Type B pancreatic cell (in vitro differentiated cells): ENCODE data around the gene WDR5B. TPM values are rescaled to one million over a fixed set of nuclear protein-coding genes. Genes with fewer than 3 reads are reported as not detected.

ENCODE experiments used
- DNase-seq: peaks from one replicate; pipeline ENCODE4 v3.0.0; 2021; ENCODE audit warnings: mixed read lengths; ENCODE audit not compliant: unreplicated experiment; ENCODE audit errors: extremely low spot score
- H3K27ac Mint-ChIP-seq: 2 replicates; pipeline ENCODE4 v1.8.0; 2021; ENCODE audit warnings: mild to moderate bottlenecking, mixed read lengths
- H3K27me3 Mint-ChIP-seq: 2 replicates; pipeline ENCODE4 v1.8.0; 2021; ENCODE audit warnings: mixed read lengths
- H3K36me3 Mint-ChIP-seq: 2 replicates; pipeline ENCODE4 v1.8.0; 2021; ENCODE audit warnings: mixed read lengths
- H3K4me1 Mint-ChIP-seq: one replicate; pipeline ENCODE4 v1.8.0; 2021; ENCODE audit warnings: mixed read lengths; ENCODE audit not compliant: unreplicated experiment
- H3K4me3 Mint-ChIP-seq: 2 replicates; pipeline ENCODE4 v1.8.0; 2021; ENCODE audit warnings: mild to moderate bottlenecking, mixed read lengths
- H3K9me3 Mint-ChIP-seq: 2 replicates; pipeline ENCODE4 v1.8.0; 2021; ENCODE audit warnings: mixed read lengths
- CTCF ChIP-seq: fragments of 200-600 bp; sonication (generic); conservative IDR thresholded peaks from 2 replicates; pipeline ENCODE4 v1.5.0; 2021; ENCODE audit warnings: antibody characterized with exemption, mild to moderate bottlenecking
- total RNA-seq: library from RNA; stranded (reverse); gene quantifications from 2 replicates; pipeline ENCODE4 v1.2.1, GENCODE V29; 2021; ENCODE audit warnings: low replicate concordance

WDR5B gene
- total RNA-seq, 1 donor from 2014 or later, result 8.2 TPM

- Mint-ChIP-seq H3K27me3 (peaks cover 3% of the 10 kb centered on the region), H3K4me1 (peaks cover 25% of the 10 kb centered on the region), H3K27ac (peak overlapping the region; percentile 99), H3K9me3 (no peaks in the 10 kb centered on the region), H3K36me3 (peaks cover 14% of the 10 kb centered on the region), H3K4me3 (peak overlapping the region; percentile 99)
- no peak for DNase-seq
- TF ChIP-seq CTCF, result no peak
These were observed 1.1 kb upstream of the WDR5B start for GRCh38 chr3:122416966-122417365.

GRCh38 chr3:122415104-122415744 lies 638 bp downstream of the WDR5B start:
- peaks cover 3% of the 10 kb centered on the region for H3K27me3 Mint-ChIP-seq
- TF ChIP-seq CTCF, result no peak
- peak overlapping the region; percentile 99 for H3K4me3 Mint-ChIP-seq
- peak overlapping the region; percentile 99 for H3K27ac Mint-ChIP-seq
- DNase-seq, result no peak
- peaks cover 25% of the 10 kb centered on the region for H3K4me1 Mint-ChIP-seq
- H3K9me3 Mint-ChIP-seq, result no peaks in the 10 kb centered on the region
- H3K36me3 Mint-ChIP-seq, result peaks cover 12% of the 10 kb centered on the region

- TF ChIP-seq CTCF, result no peak
- Mint-ChIP-seq H3K9me3 (no peaks in the 10 kb centered on the region), H3K27ac (peak overlapping the region; percentile 99), H3K36me3 (peaks cover 10% of the 10 kb centered on the region), H3K4me1 (peaks cover 25% of the 10 kb centered on the region), H3K4me3 (peak overlapping the region; percentile 99), H3K27me3 (peaks cover 3% of the 10 kb centered on the region)
- no peak for DNase-seq
These were observed 1.5 kb downstream of the WDR5B start for GRCh38 chr3:122414391-122414790.

GRCh38 chr3:122410639-122411038 lies 5.2 kb downstream of the WDR5B start:
- H3K27ac Mint-ChIP-seq, result no peak overlapping the region
- H3K4me3 Mint-ChIP-seq, result no peak overlapping the region
- H3K27me3 Mint-ChIP-seq, result no peaks in the 10 kb centered on the region
- no peak for TF ChIP-seq CTCF
- DNase-seq, result no peak
- H3K36me3 Mint-ChIP-seq, result peaks cover 9% of the 10 kb centered on the region
- peaks cover 15% of the 10 kb centered on the region for H3K4me1 Mint-ChIP-seq
- no peaks in the 10 kb centered on the region for H3K9me3 Mint-ChIP-seq

GRCh38 chr3:122410111-122410510 lies 5.8 kb downstream of the WDR5B start:
- no peaks in the 10 kb centered on the region for H3K9me3 Mint-ChIP-seq
- H3K27ac Mint-ChIP-seq, result no peak overlapping the region
- peaks cover 9% of the 10 kb centered on the region for H3K36me3 Mint-ChIP-seq
- no peak for TF ChIP-seq CTCF
- no peaks in the 10 kb centered on the region for H3K27me3 Mint-ChIP-seq
- H3K4me1 Mint-ChIP-seq, result peaks cover 11% of the 10 kb centered on the region
- no peak for DNase-seq
- no peak overlapping the region for H3K4me3 Mint-ChIP-seq
